Endothelial cell of umbilical vein (primary cell): ENCODE results near the gene ABCC11. TPM values are rescaled to one million over a fixed set of nuclear protein-coding genes. Genes with fewer than 3 reads are reported as not detected.

Experiments
- BruUV-seq: library from RNA; stranded (reverse); fragments of 400-500 nt; replicated peaks from 2 replicates; lab custom pipeline; 2021; lab: Mats Ljungman, UMichigan
- CTCF ChIA-PET: fragments of 300-600, 350-600 bp; sonication (Branson Sonifier 250); formaldehyde crosslinking; loops from one replicate; lab custom pipeline; 2021; ENCODE audit warnings: antibody characterized with exemption, inconsistent platforms; lab: Charles Lee
- POLR2A ChIA-PET: fragments of 300-600, 350-600 bp; sonication (Branson Sonifier 250); formaldehyde crosslinking; loops from one replicate; lab custom pipeline; 2021; ENCODE audit warnings: antibody characterized with exemption, inconsistent platforms; lab: Charles Lee
- DNase-seq: peaks from one replicate; pipeline ENCODE4 v3.0.0-alpha.2; 2011; ENCODE audit warnings: low read depth, low spot score
- FAIRE-seq: peaks from 2 replicates; lab custom pipeline; 2011; peaks lifted over from hg19 to GRCh38; lab: Jason Lieb, UNC
- H2AFZ ChIP-seq: 2 replicates; pipeline ENCODE4 v1.6.0; 2012; ENCODE audit warnings: low read depth, low read length, control low read depth, inconsistent platforms
- H3K27ac ChIP-seq: 2 replicates; pipeline ENCODE4 v1.5.1; 2011; ENCODE audit warnings: low read depth, mild to moderate bottlenecking, control low read depth, low read length, moderate library complexity; ENCODE audit not compliant: insufficient read depth
- H3K27me3 ChIP-seq, 2 experiments: 2 replicates each; pipeline versions ENCODE4 v1.6.0 to v1.6.1; 2011; ENCODE audit warnings: low read length in 2 of 2, mixed read lengths in 1 of 2; ENCODE audit not compliant: control insufficient read depth in 2 of 2, insufficient read depth in 2 of 2
- H3K36me3 ChIP-seq, 2 experiments: 2 replicates in 1 of 2; 3 replicates in 1 of 2; pipeline ENCODE4 v1.5.1; 2011; ENCODE audit warnings: low read length in 2 of 2, mild to moderate bottlenecking in 1 of 2, moderate library complexity in 1 of 2; ENCODE audit not compliant: control insufficient read depth in 2 of 2, insufficient read depth in 2 of 2; ENCODE audit errors: extremely low read depth in 1 of 2
- H3K4me1 ChIP-seq: 3 replicates; pipeline ENCODE4 v1.5.1; 2011; ENCODE audit warnings: mild to moderate bottlenecking, low read length; ENCODE audit not compliant: control insufficient read depth, insufficient read depth; ENCODE audit errors: extremely low read depth
- H3K4me2 ChIP-seq: 2 replicates; pipeline ENCODE4 v1.6.1; 2011; ENCODE audit warnings: low read length, control low read depth, mixed read lengths; ENCODE audit not compliant: insufficient read depth
- H3K4me3 ChIP-seq, 3 experiments: fragments of 200-600 bp in 1 of 3; sonication (generic), shearing (Covaris generic) in 1 of 3; replicated peaks in 1 of 3; 2 replicates each; pipeline ENCODE4 v1.5.1; 2011 to 2016; ENCODE audit warnings: control low read depth in 3 of 3, low read length in 3 of 3, mild to moderate bottlenecking in 2 of 3, inconsistent platforms in 1 of 3, low read depth in 1 of 3, moderate library complexity in 1 of 3; ENCODE audit not compliant: insufficient read depth in 1 of 3
- H3K79me2 ChIP-seq: 2 replicates; pipeline ENCODE4 v1.6.0; 2012; ENCODE audit warnings: low read length, inconsistent platforms; ENCODE audit not compliant: control insufficient read depth, insufficient read depth
- H3K9ac ChIP-seq: replicated peaks from 2 replicates; pipeline ENCODE3; 2011; ENCODE audit warnings: low read length, control low read depth; ENCODE audit not compliant: insufficient read depth; ENCODE audit errors: extremely low read depth
- H3K9me1 ChIP-seq: replicated peaks from 3 replicates; pipeline ENCODE4 v1.6.0; 2011; ENCODE audit warnings: mild to moderate bottlenecking, low read length; ENCODE audit not compliant: control insufficient read depth, insufficient read depth; ENCODE audit errors: extremely low read depth
- H3K9me3 ChIP-seq: replicated peaks from 2 replicates; pipeline ENCODE4 v1.5.1; 2012; ENCODE audit warnings: low read length, inconsistent platforms; ENCODE audit not compliant: control insufficient read depth, insufficient read depth
- H4K20me1 ChIP-seq: replicated peaks from 2 replicates; pipeline ENCODE3; 2011; ENCODE audit warnings: mild to moderate bottlenecking, low read length; ENCODE audit not compliant: control insufficient read depth, insufficient read depth; ENCODE audit errors: extremely low read depth
- EZH2 ChIP-seq: IDR thresholded peaks from 2 replicates; pipeline ENCODE4 v1.6.1; 2012; ENCODE audit warnings: borderline replicate concordance, low read depth, mild to moderate bottlenecking, moderate library complexity, low read length, inconsistent platforms; ENCODE audit not compliant: severe bottlenecking
- FOS ChIP-seq: IDR thresholded peaks from 2 replicates; pipeline ENCODE4 v1.6.1; 2011; ENCODE audit warnings: mild to moderate bottlenecking, low read length, moderate library complexity, borderline replicate concordance; ENCODE audit not compliant: insufficient read depth
- GATA2 ChIP-seq: IDR thresholded peaks from 2 replicates; pipeline ENCODE4 v1.7.0; 2011; ENCODE audit warnings: low read depth, mild to moderate bottlenecking, moderate library complexity, mixed read lengths, low read length; ENCODE audit not compliant: insufficient read length, insufficient read depth
- JUN ChIP-seq: IDR thresholded peaks from 2 replicates; pipeline ENCODE4 v1.6.1; 2011; ENCODE audit warnings: borderline replicate concordance, low read depth; ENCODE audit not compliant: insufficient read length, insufficient read depth
- MAX ChIP-seq: IDR thresholded peaks from 2 replicates; pipeline ENCODE4 v1.6.1; 2011; ENCODE audit not compliant: insufficient read depth, insufficient read length
- MYC ChIP-seq: IDR thresholded peaks from one replicate; pipeline ENCODE4 v1.6.1; 2011; ENCODE audit warnings: mild to moderate bottlenecking, low read depth, low read length
- POLR2A ChIP-seq: IDR thresholded peaks from 2 replicates; pipeline ENCODE4 v1.6.1; 2012; ENCODE audit warnings: low read depth, mild to moderate bottlenecking, control low read depth, low read length
- POLR2AphosphoS5 ChIP-seq: IDR thresholded peaks from 2 replicates; pipeline ENCODE4 v1.6.1; 2012; ENCODE audit warnings: low read depth, mild to moderate bottlenecking, control low read depth, low read length, moderate library complexity; ENCODE audit not compliant: insufficient read depth
- dilution Hi-C: fragments of 300-500 bp; cut with MboI; formaldehyde crosslinking; loops from one replicate; pipeline ENCODE4 v1.15.0; 2019; ENCODE audit warnings: low sequenced_read_pairs; ENCODE audit not compliant: extremely low pct_ligation_motif_present
- intact Hi-C: fragments of 100-400 bp; cut with micrococcal nuclease; formaldehyde crosslinking; loops from one replicate; pipeline ENCODE4 v1.10.0; 2022
- polyA plus RNA-seq, 4 experiments: library from polyadenylated mRNA; depleted of rRNA in 3 of 4; stranded (reverse) in 3 of 4; unstranded in 1 of 4; fragments of >200 nt; gene quantifications; 2 replicates each; pipeline versions ENCODE4 v1.2.1 to v1.2.3, GENCODE V29; 2011 to 2012; ENCODE audit warnings: missing spikeins in 1 of 4
- total RNA-seq: library from RNA; stranded (reverse); gene quantifications from 2 replicates; pipeline ENCODE4 v1.2.3, GENCODE V29; 2021
- TF ChIP-seq, protein P1 (sequence below), 2 donors: IDR thresholded peaks; 1 replicate in 1 of 2; 2 replicates in 1 of 2; pipeline ENCODE4 v1.5.1; 2011; ENCODE audit warnings: low read length in 2 of 2, mild to moderate bottlenecking in 2 of 2, moderate library complexity in 2 of 2, control low read depth in 1 of 2, inconsistent platforms in 1 of 2, low read depth in 1 of 2; ENCODE audit not compliant: insufficient read depth in 1 of 2; ENCODE audit errors: extremely low read depth in 1 of 2

The ABCC11 gene
- total and polyA plus RNA-seq, 2 donors (not counting 3 experiments of a cell fraction or from before 2014, with no cell fraction given), result 0.08 TPM; not detected in 1

DNA sequence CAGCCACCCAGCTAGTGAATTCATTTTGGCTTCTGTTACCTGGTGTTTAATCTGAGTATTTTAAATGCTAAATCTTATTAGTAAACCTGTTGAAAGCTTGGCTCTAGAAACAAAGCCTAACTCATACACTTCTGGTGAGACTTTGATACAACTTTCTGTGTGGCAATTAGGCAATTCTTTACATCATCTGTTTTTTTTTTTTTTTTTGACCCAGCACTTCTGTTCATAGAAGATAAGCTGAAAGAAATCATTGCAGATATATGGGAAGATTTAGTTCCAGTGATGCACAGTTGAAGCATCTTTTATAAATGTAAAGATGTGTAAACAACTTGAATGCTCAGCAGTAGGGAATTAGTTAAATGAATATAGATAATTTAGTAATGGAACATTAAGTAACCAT, 21.7 kb upstream of the ABCC11 start:
- Histone ChIP-seq H3K27ac (no peak overlapping the region), H2AFZ (no peak overlapping the region), H3K4me1 (no peaks in the 10 kb centered on the region), H4K20me1 (no peaks in the 10 kb centered on the region), H3K9me1 (no peaks in the 10 kb centered on the region), H3K27me3 (no peaks in the 10 kb centered on the region), H3K9ac (no peak overlapping the region), H3K79me2 (no peaks in the 10 kb centered on the region), H3K4me3 (no peak overlapping the region), H3K9me3 (no peaks in the 10 kb centered on the region), H3K4me2 (no peak overlapping the region), H3K36me3 (peaks cover 0 to 6% of the 10 kb centered on the region in 2 experiments)
- POLR2A ChIA-PET, result no interaction called here
- dilution Hi-C loops, result no loop called here
- CTCF ChIA-PET, result no interaction called here
- TF ChIP-seq, protein P1, sequence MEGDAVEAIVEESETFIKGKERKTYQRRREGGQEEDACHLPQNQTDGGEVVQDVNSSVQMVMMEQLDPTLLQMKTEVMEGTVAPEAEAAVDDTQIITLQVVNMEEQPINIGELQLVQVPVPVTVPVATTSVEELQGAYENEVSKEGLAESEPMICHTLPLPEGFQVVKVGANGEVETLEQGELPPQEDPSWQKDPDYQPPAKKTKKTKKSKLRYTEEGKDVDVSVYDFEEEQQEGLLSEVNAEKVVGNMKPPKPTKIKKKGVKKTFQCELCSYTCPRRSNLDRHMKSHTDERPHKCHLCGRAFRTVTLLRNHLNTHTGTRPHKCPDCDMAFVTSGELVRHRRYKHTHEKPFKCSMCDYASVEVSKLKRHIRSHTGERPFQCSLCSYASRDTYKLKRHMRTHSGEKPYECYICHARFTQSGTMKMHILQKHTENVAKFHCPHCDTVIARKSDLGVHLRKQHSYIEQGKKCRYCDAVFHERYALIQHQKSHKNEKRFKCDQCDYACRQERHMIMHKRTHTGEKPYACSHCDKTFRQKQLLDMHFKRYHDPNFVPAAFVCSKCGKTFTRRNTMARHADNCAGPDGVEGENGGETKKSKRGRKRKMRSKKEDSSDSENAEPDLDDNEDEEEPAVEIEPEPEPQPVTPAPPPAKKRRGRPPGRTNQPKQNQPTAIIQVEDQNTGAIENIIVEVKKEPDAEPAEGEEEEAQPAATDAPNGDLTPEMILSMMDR (IDR thresholded peaks at IDR 0.05; ENCODE audit: extremely low read depth in 1 of 2, insufficient read depth in 1 of 2, low read depth in 1 of 2, low read length in 2 of 2), result no peak
- no peak for TF ChIP-seq GATA2
- TF ChIP-seq EZH2, result no peak
- no peak for TF ChIP-seq JUN
- TF ChIP-seq MYC, result no peak
- no peak for TF ChIP-seq POLR2AphosphoS5
- TF ChIP-seq MAX, result no peak
- TF ChIP-seq POLR2A, result no peak
- no peak for TF ChIP-seq FOS
- no TSS peak for BruUV-seq
- FAIRE-seq (no peak), DNase-seq (no peak)
- intact Hi-C loops, result no loop called here
